Raji (cell line): ENCODE measurements around the gene MAN1A2.

Experiments
- POLR2A ChIP-seq: IDR thresholded peaks from 2 replicates; pipeline ENCODE4 v1.6.1; 2011; ENCODE audit warnings: low read depth, low read length, control low read depth; ENCODE audit not compliant: insufficient read depth

Gene MAN1A2

GRCh38 chr1:117512728-117513321 is 145.6 kb downstream of the MAN1A2 start:
- TF ChIP-seq POLR2A, result no peak

DNA sequence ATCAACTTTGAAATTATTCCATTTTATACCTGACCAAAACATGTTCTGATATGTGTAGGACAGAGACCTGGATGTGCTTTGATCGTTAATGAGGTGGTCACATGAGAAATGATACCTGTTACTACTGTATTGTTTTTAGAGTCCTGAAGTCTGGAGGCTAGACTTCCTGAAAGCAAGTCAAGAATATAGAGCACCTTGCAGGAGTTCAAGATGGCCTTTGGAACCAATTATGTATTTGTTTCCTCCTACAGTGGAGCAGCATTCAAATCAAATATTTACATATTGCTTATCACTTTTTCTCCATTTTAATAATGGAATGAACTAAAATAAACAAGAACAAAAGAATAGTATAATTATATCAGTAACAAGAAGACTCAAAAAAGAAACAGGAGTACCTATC is 155.9 kb downstream of the MAN1A2 start:
- TF ChIP-seq POLR2A, result no peak

GRCh38 chr1:117527074-117527473 is 159.8 kb downstream of the MAN1A2 start:
- TF ChIP-seq POLR2A, result no peak

DNA sequence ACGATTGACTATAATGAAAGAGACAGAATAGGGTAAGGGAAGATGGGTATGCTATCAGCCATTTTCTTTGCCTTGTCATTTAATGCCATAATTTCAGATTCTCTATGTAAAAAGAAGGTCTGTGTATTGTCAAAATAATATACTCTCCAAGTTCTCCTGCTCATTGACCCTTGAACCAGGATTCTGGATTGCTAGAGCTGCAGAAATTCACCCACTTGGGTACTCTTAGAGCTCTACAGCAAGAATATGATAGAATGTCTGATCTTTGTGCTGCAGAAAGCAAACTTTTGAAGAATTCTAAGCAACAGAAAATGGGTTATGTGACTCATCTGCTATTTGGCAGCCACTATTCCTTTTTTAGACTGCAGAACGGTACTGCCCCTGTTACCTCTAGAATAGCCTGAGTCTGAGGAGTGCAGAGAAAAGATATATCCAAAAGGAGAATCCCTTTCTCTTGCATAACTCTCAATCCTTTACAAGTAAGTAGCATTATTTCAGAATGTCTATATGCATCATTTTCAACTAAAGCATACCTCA is 160.4 kb downstream of the MAN1A2 start:
- no peak for TF ChIP-seq POLR2A

GRCh38 chr1:117529683-117530082 is 162.4 kb downstream of the MAN1A2 start:
- no peak for TF ChIP-seq POLR2A

GRCh38 chr1:117531222-117531621 is 164.0 kb downstream of the MAN1A2 start:
- TF ChIP-seq POLR2A, result no peak

- no peak for TF ChIP-seq POLR2A
Measured at GRCh38 chr1:117534995-117535467, 167.8 kb downstream of the MAN1A2 start.

DNA sequence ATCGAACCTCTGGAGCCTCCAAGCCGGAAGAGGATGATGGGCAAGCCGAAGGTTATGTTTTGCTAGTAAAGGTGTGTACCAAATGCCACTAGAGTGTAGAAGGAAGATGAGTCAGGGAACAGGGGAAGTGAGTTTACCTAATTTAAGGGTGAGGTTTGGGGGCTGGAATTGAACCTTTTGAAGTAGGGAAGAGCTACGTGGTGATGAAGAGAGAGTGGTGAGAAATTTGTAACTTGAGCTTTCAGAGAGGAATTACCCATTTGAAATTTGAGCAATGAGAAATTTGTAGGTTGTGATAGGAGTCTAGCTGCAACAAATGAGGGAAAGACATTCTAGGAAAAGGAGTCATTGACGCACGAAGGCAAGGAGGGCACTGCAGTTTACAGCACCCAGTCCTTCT is 168.6 kb downstream of the MAN1A2 start:
- no peak for TF ChIP-seq POLR2A

GRCh38 chr1:117537291-117537920 is 170.2 kb downstream of the MAN1A2 start:
- no peak for TF ChIP-seq POLR2A

GRCh38 chr1:117540532-117540931 is 173.3 kb downstream of the MAN1A2 start:
- no peak for TF ChIP-seq POLR2A

DNA sequence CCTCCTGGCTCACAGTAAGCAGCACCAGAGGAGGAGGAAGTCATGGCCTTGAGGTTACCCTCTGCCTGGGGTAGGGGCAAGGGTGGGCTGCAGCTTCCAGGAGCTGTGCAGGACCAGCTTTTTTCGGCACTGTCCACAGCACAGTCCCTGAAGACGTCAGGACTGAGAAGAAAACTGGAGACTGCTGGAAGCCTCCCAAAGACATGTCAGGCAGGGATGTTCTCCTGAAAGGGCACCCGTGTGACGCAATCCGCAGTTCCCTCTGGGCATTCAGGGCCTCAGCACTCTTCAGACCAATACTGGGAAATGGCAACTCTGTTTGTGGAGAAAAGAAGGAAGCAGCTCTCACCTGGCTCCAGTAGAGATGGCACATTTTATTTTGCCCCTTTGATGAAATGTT is 173.8 kb downstream of the MAN1A2 start:
- TF ChIP-seq POLR2A, result no peak

- no peak for TF ChIP-seq POLR2A
Measured at GRCh38 chr1:117541585-117541984, 174.3 kb downstream of the MAN1A2 start.

DNA sequence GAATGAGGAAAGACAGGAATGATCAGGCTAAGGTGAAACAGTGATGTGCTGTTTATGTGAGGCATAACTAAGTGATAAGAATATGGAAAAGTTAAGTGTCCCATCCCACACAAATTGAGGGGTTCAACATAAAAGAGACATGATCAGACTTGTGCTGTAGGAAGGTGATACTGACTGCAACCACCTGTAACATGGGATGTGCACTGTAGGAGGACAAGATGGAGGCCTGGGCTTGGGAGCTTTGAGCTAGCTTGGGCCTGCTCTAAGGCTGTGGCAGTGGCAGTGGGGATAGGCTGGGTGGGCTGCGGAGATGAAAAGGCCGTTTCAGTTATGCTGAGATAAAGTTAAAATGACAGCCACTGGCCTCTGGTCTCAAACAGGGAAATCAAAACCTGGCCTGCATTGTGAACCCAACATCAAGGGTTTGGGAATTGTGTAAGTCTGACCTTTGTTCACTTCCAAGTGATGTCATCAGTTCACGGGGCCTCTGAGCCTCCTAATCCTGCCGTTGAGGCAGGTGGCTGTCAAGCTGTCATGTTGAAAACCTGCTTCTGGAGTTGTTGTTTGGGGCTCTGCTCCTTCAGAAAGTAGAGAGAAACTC is 177.4 kb downstream of the MAN1A2 start:
- TF ChIP-seq POLR2A, result no peak

DNA sequence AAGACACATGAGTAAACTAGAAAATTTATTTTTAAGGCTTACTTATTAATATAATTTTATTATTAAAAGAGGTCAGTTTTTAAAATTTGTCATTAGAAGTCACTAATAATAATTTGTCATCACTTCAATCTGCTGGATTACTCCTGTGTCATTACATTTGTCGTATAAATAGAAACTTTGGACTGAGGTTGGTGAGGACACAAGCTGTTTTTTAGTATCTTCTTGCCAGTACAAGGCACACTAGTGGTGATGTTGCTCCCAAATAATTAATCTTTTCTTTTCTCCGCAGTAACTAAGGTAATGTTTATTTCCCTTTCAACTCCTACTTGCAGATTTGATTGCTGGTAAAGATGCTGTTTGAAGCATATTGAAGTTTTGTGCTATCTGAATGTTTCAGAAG is 179.2 kb downstream of the MAN1A2 start:
- TF ChIP-seq POLR2A, result no peak

GRCh38 chr1:117553471-117553870 is 186.2 kb downstream of the MAN1A2 start:
- TF ChIP-seq POLR2A, result no peak

GRCh38 chr1:117555806-117556205 is 188.6 kb downstream of the MAN1A2 start:
- TF ChIP-seq POLR2A, result no peak
